ENCODE data around the gene CDX2.

CDX2 gene

DNA sequence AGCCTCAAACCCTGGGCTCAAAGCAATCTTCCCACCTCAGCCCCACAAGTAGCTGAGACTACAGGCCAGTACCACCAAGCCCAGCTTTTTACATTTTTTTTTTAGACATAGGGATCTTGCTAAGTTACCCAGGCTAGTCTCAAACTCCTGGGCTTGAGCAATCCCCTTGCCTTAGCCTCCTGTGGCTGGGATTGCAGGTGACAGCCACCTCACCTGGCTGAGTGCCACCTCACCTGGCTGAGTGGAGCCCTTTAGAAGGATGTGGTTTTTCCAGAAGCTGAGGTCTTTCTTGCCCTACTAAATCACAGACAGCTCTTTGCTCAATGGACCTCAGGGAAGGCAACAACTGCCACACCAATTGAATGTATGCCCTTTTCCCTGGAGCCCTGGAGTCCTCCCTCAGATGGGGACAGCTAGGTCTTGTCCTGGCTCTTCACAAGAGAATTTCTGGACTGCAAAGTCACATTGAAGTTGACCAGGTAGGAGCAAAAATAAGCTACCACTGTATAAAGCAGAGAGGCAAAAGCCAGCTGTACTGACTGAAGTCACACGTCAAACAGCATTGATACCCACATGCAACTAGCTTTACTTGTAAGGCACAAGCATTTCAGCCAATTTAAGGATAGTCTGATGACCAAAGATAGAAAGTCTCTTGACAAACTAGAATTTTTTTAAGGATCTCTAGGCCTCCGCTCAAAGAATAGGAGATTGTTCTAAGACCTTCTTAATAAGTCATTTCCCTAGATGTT lies 35.4 kb downstream of the CDX2 start:
- Histone ChIP-seq H3K9ac (ENCODE audit: low read depth, low read length) (no peak overlapping the region), H3K4me3 (ENCODE audit: low read length) (no peak overlapping the region), H3K9me3 (ENCODE audit: insufficient read depth, low read depth, low read length) (peaks cover 10% of the 10 kb centered on the region; the same call in 1 of the 2 replicates), H3K27me3 (ENCODE audit: insufficient read depth, low read length) (peaks cover 63% of the 10 kb centered on the region), H3K36me3 (ENCODE audit: insufficient read depth, low read depth, low read length) (no peaks in the 10 kb centered on the region), H3K27ac (ENCODE audit: low read length) (no peak overlapping the region), H3K4me1 (ENCODE audit: insufficient read depth, low read length) (no peaks in the 10 kb centered on the region)

DNA sequence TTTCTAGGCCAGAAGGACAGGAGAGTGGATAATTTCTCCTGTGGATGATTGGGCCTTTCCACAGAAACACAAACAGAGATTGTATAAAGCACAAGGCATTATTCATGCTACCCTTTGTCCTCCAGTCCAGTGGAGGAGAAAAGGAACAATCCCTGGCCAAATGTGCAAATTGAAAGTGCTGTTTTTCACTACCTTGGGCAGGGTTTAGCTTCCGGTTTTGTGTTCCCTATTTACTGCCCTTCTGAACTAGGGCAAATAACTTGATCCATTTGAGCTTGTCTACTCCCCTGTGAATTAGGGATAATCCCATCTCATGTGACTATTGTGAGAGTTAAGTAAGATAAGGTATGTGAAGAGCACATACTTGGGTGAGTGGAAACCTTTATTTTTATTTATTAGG lies 36.0 kb downstream of the CDX2 start:
- H3K36me3 ChIP-seq (ENCODE audit: insufficient read depth, low read depth, low read length): no peaks in the 10 kb centered on the region
- H3K9me3 ChIP-seq (ENCODE audit: insufficient read depth, low read depth, low read length): peaks cover 13% of the 10 kb centered on the region; the same call in 1 of the 2 replicates
- no peaks in the 10 kb centered on the region for H3K4me1 ChIP-seq (ENCODE audit: insufficient read depth, low read length)
- no peak overlapping the region for H3K9ac ChIP-seq (ENCODE audit: low read depth, low read length)
- H3K4me3 ChIP-seq (ENCODE audit: low read length): no peak overlapping the region
- H3K27ac ChIP-seq (ENCODE audit: low read length): no peak overlapping the region
- H3K27me3 ChIP-seq (ENCODE audit: insufficient read depth, low read length): peaks cover 69% of the 10 kb centered on the region

DNA sequence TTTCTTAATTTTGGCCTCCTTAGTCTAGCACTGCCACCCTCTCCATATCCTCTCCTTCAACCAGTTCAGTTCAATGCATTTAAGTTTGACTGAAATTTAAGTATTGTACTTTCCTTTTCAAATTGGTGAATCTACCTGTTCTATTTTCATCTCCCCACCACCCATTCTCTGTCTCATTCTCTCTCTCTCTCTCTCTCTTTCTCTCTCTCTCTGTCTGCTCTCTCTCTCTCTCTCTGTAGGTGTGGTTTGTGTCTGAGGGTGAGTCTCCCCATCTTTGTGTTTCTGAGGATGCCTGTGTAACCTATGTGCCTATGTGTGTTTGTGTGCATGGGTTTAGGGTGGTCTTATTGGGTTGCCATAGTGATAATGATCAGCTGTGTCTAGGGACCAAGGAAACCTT lies 39.2 kb downstream of the CDX2 start:
- H3K4me3 ChIP-seq (ENCODE audit: low read length): no peak overlapping the region
- H3K27ac ChIP-seq (ENCODE audit: low read length): no peak overlapping the region
- no peak overlapping the region for H3K9ac ChIP-seq (ENCODE audit: low read depth, low read length)
- H3K4me1 ChIP-seq (ENCODE audit: insufficient read depth, low read length): no peaks in the 10 kb centered on the region
- H3K36me3 ChIP-seq (ENCODE audit: insufficient read depth, low read depth, low read length): no peaks in the 10 kb centered on the region
- H3K9me3 ChIP-seq (ENCODE audit: insufficient read depth, low read depth, low read length): peaks cover 20% of the 10 kb centered on the region; the same call in 1 of the 2 replicates
- peaks cover 93% of the 10 kb centered on the region for H3K27me3 ChIP-seq (ENCODE audit: insufficient read depth, low read length)

DNA sequence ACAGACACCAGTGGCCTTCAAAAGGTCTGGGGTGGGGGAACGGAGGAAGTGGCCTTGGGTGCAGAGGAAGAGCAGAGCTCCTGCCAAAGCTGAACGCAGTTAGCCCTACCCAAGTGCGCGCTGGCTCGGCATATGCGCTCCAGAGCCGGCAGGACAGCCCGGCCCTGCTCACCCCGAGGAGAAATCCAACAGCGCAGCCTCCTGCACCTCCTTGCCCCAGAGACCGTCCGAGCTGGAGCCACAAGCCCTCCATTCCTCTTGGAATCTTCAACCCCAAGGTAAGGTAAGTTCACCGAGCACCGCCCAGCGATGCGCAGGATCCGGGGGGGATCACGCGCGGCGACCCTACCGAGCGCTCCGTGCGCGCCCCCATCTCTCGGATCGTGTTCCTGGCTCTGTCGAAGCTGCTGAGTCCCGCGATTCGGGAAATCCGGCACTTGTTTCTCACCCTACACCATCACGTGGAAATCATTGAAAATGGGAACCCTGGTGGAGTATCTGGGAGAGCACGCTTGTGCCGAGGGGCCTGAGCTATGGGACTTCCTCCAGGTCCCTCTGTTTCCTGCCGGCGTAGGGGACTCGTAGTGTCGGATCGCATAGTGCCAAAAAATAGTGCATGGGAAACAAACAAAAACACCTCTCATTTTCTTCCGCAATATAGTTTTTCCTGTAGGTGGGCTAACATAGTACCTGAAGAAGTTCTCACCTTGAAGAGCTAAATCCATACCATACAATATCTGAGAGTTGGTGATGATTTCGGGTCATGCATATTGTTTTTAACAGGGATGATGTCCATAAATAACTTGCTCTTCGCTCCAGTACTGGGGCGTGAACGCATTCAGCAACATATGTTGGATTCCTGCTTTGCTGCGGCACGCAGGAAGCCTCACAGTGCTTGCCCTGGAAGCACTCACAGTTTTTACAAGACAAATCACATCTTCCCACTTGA lies 40.0 kb downstream of the CDX2 start:
- H3K36me3 ChIP-seq (ENCODE audit: insufficient read depth, low read depth, low read length): no peaks in the 10 kb centered on the region
- H3K4me1 ChIP-seq (ENCODE audit: insufficient read depth, low read length): no peaks in the 10 kb centered on the region
- peaks cover 20% of the 10 kb centered on the region; the same call in 1 of the 2 replicates for H3K9me3 ChIP-seq (ENCODE audit: insufficient read depth, low read depth, low read length)
- H3K4me3 ChIP-seq (ENCODE audit: low read length): no peak overlapping the region
- H3K27ac ChIP-seq (ENCODE audit: low read length): no peak overlapping the region
- peaks cover 100% of the 10 kb centered on the region for H3K27me3 ChIP-seq (ENCODE audit: insufficient read depth, low read length)
- H3K9ac ChIP-seq (ENCODE audit: low read depth, low read length): no peak overlapping the region

DNA sequence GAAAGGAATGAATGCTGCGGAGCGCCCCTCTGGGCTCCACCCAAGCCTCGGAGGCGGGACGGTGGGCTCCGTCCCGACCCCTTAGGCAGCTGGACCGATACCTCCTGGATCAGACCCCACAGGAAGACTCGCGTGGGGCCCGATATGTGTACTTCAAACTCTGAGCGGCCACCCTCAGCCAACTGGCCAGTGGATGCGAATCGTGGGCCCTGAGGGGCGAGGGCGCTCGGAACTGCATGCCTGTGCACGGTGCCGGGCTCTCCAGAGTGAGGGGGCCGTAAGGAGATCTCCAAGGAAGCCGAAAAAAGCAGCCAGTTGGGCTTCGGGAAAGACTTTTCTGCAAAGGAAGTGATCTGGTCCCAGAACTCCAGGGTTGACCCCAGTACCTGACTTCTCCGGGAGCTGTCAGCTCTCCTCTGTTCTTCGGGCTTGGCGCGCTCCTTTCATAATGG lies 40.7 kb downstream of the CDX2 start:
- Histone ChIP-seq H3K27ac (ENCODE audit: low read length) (no peak overlapping the region), H3K9ac (ENCODE audit: low read depth, low read length) (no peak overlapping the region), H3K36me3 (ENCODE audit: insufficient read depth, low read depth, low read length) (no peaks in the 10 kb centered on the region), H3K4me1 (ENCODE audit: insufficient read depth, low read length) (no peaks in the 10 kb centered on the region), H3K27me3 (ENCODE audit: insufficient read depth, low read length) (peaks cover 100% of the 10 kb centered on the region), H3K4me3 (ENCODE audit: low read length) (no peak overlapping the region), H3K9me3 (ENCODE audit: insufficient read depth, low read depth, low read length) (peaks cover 20% of the 10 kb centered on the region; the same call in 1 of the 2 replicates)

DNA sequence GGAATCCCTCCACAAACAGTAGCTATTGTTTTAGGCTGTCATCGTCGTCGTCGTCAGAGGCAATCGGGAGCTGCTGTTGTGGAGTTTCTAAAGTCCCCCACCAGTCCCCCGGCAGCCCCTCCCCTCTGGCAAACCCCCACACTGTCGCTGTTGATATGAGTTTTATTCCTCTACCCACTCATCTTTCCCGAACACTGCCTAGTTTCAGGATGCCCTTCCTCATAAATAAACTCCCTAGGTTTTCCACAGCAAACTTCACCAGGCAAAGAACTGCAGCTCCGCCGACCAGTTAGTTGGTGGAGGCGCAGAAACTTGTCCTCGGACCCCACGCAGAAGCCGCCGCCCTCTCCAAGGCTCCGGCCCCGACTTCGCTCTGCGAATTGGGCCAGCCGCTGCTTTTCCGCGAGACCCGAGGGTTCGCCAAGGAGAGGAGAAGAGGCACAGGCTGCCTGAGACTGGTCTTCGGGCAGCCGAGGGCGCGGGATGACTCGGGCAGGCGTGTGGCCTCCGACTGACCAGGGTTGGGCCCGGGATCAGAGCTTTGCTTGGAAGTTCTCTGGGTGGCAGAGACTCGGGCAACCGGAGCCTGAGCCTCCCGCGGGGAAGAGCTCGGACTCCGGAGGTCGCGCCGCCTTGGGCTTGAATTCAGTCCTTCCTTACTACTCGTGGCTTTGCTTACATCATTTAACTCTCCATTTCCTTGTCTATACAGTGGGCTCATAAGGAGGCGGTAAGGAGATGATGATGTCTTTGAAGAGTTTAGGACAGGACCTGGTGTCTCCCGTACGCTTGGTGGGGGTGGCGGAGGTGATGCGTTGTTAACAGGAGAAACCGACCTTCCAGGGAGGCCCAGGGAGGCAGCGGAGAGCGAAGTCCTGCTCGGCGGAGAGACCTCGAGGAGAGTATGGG lies 41.4 kb downstream of the CDX2 start:
- H3K4me3 ChIP-seq (ENCODE audit: low read length): no peak overlapping the region
- H3K36me3 ChIP-seq (ENCODE audit: insufficient read depth, low read depth, low read length): no peaks in the 10 kb centered on the region
- H3K4me1 ChIP-seq (ENCODE audit: insufficient read depth, low read length): no peaks in the 10 kb centered on the region
- H3K9me3 ChIP-seq (ENCODE audit: insufficient read depth, low read depth, low read length): peaks cover 27% of the 10 kb centered on the region; the same call in 1 of the 2 replicates
- peaks cover 100% of the 10 kb centered on the region for H3K27me3 ChIP-seq (ENCODE audit: insufficient read depth, low read length)
- no peak overlapping the region for H3K27ac ChIP-seq (ENCODE audit: low read length)
- no peak overlapping the region for H3K9ac ChIP-seq (ENCODE audit: low read depth, low read length)

DNA sequence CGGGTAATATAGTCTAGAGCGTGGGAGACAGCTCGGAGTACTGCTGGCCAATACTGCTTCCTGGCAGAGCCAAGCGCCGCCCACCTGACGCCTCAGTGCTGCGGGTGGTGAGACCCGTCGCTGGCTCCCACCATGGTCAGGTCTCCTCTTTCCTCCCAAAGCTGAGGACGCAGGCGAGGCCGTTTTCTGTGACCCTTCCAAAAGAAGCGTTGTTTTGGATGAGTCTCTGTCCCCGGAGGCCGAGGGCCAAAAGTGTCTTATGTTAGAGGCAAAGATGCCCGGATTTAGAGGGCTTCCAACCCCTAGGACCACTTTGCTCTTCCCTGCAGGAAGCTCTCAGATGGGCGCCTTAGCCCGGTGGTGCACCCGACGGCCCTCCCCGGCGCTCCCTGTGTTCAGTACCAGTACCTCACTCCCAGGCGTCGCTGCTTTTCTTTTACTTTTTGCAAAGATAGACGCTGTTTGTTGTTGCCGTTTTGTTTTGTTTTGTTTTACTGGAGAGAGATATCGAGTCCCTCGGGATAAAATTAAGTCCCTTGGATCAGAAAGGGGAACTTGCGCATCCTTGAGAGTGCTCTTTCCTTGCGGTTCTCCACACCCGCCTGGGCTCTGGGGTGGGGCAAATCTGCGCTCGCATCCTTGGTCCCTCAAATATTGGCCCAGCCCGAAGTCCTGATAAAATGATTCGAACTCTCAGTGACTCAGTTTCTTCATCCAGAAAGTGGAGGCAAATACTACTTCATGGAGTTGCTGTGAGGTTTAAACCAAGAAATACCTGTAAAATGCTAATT lies 42.3 kb downstream of the CDX2 start:
- Histone ChIP-seq H3K27ac (ENCODE audit: low read length) (no peak overlapping the region), H3K4me1 (ENCODE audit: insufficient read depth, low read length) (no peaks in the 10 kb centered on the region), H3K9me3 (ENCODE audit: insufficient read depth, low read depth, low read length) (peaks cover 27% of the 10 kb centered on the region; the same call in 1 of the 2 replicates), H3K36me3 (ENCODE audit: insufficient read depth, low read depth, low read length) (no peaks in the 10 kb centered on the region), H3K4me3 (ENCODE audit: low read length) (no peak overlapping the region), H3K27me3 (ENCODE audit: insufficient read depth, low read length) (peaks cover 100% of the 10 kb centered on the region), H3K9ac (ENCODE audit: low read depth, low read length) (no peak overlapping the region)

DNA sequence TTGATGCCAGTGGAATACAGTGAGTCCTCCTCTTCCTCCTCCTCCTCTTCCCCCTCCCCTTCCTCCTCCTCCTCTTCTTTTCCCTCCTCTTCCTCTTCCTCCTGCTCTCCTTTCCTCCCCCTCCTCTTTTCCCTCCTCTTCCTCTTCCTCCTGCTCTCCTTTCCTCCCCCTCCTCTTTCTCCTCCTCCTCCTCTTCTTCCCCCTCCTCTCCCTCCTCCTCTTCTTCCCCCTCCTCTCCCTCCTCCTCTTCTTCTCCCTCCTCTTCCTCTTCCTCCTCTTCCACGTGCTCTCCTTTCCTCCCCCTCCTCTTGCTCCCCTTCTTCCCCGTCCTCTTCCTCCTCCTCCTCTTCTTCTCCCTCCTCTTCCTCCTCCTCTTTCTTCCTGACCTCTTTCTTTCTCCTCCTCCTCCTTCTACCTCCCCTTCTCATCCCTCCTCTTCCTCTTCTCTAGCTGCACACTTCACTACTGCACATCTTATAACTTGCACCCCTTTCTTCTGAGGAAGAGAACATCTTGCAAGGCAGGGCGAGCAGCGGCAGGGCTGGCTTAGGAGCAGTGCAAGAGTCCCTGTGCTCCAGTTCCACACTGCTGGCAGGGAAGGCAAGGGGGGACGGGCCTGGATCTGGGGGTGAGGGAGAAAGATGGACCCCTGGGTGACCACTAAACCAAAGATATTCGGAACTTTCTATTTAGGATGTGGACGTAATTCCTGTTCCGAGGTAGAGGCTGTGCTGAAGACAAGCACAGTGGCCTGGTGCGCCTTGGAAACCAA lies 43.7 kb downstream of the CDX2 start:
- H3K27me3 ChIP-seq (ENCODE audit: insufficient read depth, low read length): peaks cover 100% of the 10 kb centered on the region
- no peak overlapping the region for H3K27ac ChIP-seq (ENCODE audit: low read length)
- no peak overlapping the region for H3K4me3 ChIP-seq (ENCODE audit: low read length)
- H3K36me3 ChIP-seq (ENCODE audit: insufficient read depth, low read depth, low read length): no peaks in the 10 kb centered on the region
- H3K9me3 ChIP-seq (ENCODE audit: insufficient read depth, low read depth, low read length): peaks cover 27% of the 10 kb centered on the region; the same call in 1 of the 2 replicates
- H3K9ac ChIP-seq (ENCODE audit: low read depth, low read length): no peak overlapping the region
- H3K4me1 ChIP-seq (ENCODE audit: insufficient read depth, low read length): no peaks in the 10 kb centered on the region

DNA sequence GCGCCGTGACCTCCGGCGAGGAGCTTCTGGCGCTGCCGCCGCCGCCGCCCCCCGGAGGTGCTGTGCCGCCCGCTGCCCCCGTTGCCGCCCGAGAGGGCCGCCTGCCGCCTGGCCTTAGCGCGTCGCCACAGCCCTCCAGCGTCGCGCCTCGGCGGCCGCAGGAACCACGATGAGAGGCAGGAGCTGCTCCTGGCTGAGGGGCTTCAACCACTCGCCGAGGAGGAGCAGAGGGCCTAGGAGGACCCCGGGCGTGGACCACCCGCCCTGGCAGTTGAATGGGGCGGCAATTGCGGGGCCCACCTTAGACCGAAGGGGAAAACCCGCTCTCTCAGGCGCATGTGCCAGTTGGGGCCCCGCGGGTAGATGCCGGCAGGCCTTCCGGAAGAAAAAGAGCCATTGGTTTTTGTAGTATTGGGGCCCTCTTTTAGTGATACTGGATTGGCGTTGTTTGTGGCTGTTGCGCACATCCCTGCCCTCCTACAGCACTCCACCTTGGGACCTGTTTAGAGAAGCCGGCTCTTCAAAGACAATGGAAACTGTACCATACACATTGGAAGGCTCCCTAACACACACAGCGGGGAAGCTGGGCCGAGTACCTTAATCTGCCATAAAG lies 44.5 kb downstream of the CDX2 start:
- H3K27ac ChIP-seq (ENCODE audit: low read length): no peak overlapping the region
- no peak overlapping the region for H3K9ac ChIP-seq (ENCODE audit: low read depth, low read length)
- H3K4me3 ChIP-seq (ENCODE audit: low read length): no peak overlapping the region
- no peaks in the 10 kb centered on the region for H3K4me1 ChIP-seq (ENCODE audit: insufficient read depth, low read length)
- H3K36me3 ChIP-seq (ENCODE audit: insufficient read depth, low read depth, low read length): no peaks in the 10 kb centered on the region
- H3K27me3 ChIP-seq (ENCODE audit: insufficient read depth, low read length): peaks cover 100% of the 10 kb centered on the region
- peaks cover 23% of the 10 kb centered on the region; the same call in 1 of the 2 replicates for H3K9me3 ChIP-seq (ENCODE audit: insufficient read depth, low read depth, low read length)

Measured in iPS-20b (cell line).